GM12891 (cell line): ENCODE data around the gene MRTFB.
A peak's percentile ranks its signal among the peaks of the same experiment; 100 is the strongest.

Experiments
- DNase-seq: peaks from one replicate; pipeline ENCODE4 v3.0.0; 2011; ENCODE audit warnings: low spot score; ENCODE audit not compliant: insufficient read length
- FAIRE-seq: peaks from 2 replicates; lab custom pipeline; 2011; peaks lifted over from hg19 to GRCh38; lab: Jason Lieb, UNC
- PAX5 ChIP-seq: IDR thresholded peaks from 2 replicates; pipeline ENCODE4 v1.6.1; 2011; ENCODE audit warnings: low read length, moderate library complexity, mild to moderate bottlenecking; ENCODE audit not compliant: insufficient read depth, severe bottlenecking
- POLR2A ChIP-seq: IDR thresholded peaks from 2 replicates; pipeline ENCODE4 v1.6.1; 2011; ENCODE audit warnings: low read depth, low read length, control low read depth
- POLR2AphosphoS5 ChIP-seq: IDR thresholded peaks from 2 replicates; pipeline ENCODE4 v1.6.1; 2011; ENCODE audit warnings: low read depth, low read length, control low read depth
- POU2F2 ChIP-seq: IDR thresholded peaks from 2 replicates; pipeline ENCODE4 v1.6.1; 2011; ENCODE audit warnings: low read depth, mild to moderate bottlenecking, control low read depth, low read length, moderate library complexity
- SPI1 ChIP-seq: IDR thresholded peaks from 2 replicates; pipeline ENCODE4 v1.6.1; 2011; ENCODE audit warnings: low read depth, low read length, control low read depth
- TAF1 ChIP-seq: IDR thresholded peaks from 2 replicates; pipeline ENCODE4 v1.6.1; 2011; ENCODE audit warnings: low read depth, low read length, control low read depth

The MRTFB gene

GRCh38 chr16:14240964-14241363 is 169.8 kb downstream of the MRTFB start:
- TF ChIP-seq POLR2AphosphoS5 (no peak), SPI1 (no peak), POLR2A (no peak), POU2F2 (no peak)
- DNase-seq (no peak), FAIRE-seq (no peak)

- FAIRE-seq (no peak), DNase-seq (no peak)
- no peak for TF ChIP-seq POLR2A
These were observed 170.5 kb downstream of the MRTFB start for GRCh38 chr16:14241631-14242030.

- FAIRE-seq (no peak), DNase-seq (no peak)
- TF ChIP-seq PAX5 (no peak), TAF1 (no peak), SPI1 (no peak), POLR2A (no peak), POU2F2 (no peak), POLR2AphosphoS5 (no peak)
These were observed 171.7 kb downstream of the MRTFB start for GRCh38 chr16:14242769-14243168.

- TF ChIP-seq SPI1 (no peak), TAF1 (no peak)
- FAIRE-seq (no peak), DNase-seq (no peak)
These were observed 173.3 kb downstream of the MRTFB start for GRCh38 chr16:14244196-14245010.

- no peak for FAIRE-seq
- DNase-seq, result no peak
These were observed 177.7 kb downstream of the MRTFB start for GRCh38 chr16:14248791-14249190.

GRCh38 chr16:14249291-14250032 is 178.3 kb downstream of the MRTFB start:
- TF ChIP-seq TAF1 (no peak), POLR2AphosphoS5 (no peak), SPI1 (no peak), POLR2A (no peak), POU2F2 (no peak), PAX5 (no peak)
- FAIRE-seq, result no peak
- peak; percentile 30 for DNase-seq

More at GRCh38 chr16:14248791-14249190, 177.7 kb downstream of the MRTFB start:
- TF ChIP-seq SPI1 (no peak), POLR2A (no peak), PAX5 (no peak), POLR2AphosphoS5 (no peak), POU2F2 (no peak)

GRCh38 chr16:14251419-14251818 is 180.3 kb downstream of the MRTFB start:
- no peak for FAIRE-seq
- DNase-seq, result no peak
- TF ChIP-seq POLR2A (no peak), POU2F2 (no peak), SPI1 (no peak), POLR2AphosphoS5 (no peak), TAF1 (no peak), PAX5 (no peak)

- TF ChIP-seq POLR2AphosphoS5 (no peak), SPI1 (no peak), PAX5 (no peak)
- FAIRE-seq, result no peak
These were observed 181.7 kb downstream of the MRTFB start for GRCh38 chr16:14252860-14253259.

GRCh38 chr16:14263011-14263410 is 191.9 kb downstream of the MRTFB start:
- DNase-seq (no peak), FAIRE-seq (no peak)
- no peak for TF ChIP-seq PAX5
- TF ChIP-seq TAF1, result no peak
- TF ChIP-seq POU2F2, result no peak
- TF ChIP-seq SPI1, result no peak
- no peak for TF ChIP-seq POLR2A
- no peak for TF ChIP-seq POLR2AphosphoS5

More at GRCh38 chr16:14252860-14253259, 181.7 kb downstream of the MRTFB start:
- no peak for DNase-seq

GRCh38 chr16:14263769-14264168 is 192.7 kb downstream of the MRTFB start:
- FAIRE-seq (no peak), DNase-seq (no peak)
- TF ChIP-seq SPI1, result no peak
- TF ChIP-seq POLR2AphosphoS5, result no peak
- TF ChIP-seq POU2F2, result no peak
- no peak for TF ChIP-seq POLR2A
- no peak for TF ChIP-seq PAX5
- no peak for TF ChIP-seq TAF1
